Activated CD8-positive, alpha-beta T cell treated with anti-CD3 and anti-CD28 coated beads for 36 hours (primary cell): Measurements from ENCODE around the gene ZNF165. TPM values are rescaled to one million over a fixed set of nuclear protein-coding genes. Genes with fewer than 3 reads are reported as not detected.

ENCODE experiments used
- ATAC-seq: fragments of 200-7000 bp; cut with Tn5 transposase; one replicate; pipeline ENCODE4 v1.10.0; 2021; ENCODE audit warnings: mild to moderate bottlenecking, moderate library complexity
- CTCF ChIA-PET: fragments of 350-600 bp; sonication (Branson Sonifier 250); formaldehyde crosslinking; loops from one replicate; lab custom pipeline; 2021; ENCODE audit warnings: antibody characterized with exemption; lab: Charles Lee
- POLR2A ChIA-PET: fragments of 350-600 bp; sonication (Branson Sonifier 250); formaldehyde crosslinking; loops from one replicate; lab custom pipeline; 2021; ENCODE audit warnings: antibody characterized with exemption; lab: Charles Lee
- DNase-seq: peaks from one replicate; pipeline ENCODE4 v3.0.0-alpha.2; 2020
- H3K27ac Mint-ChIP-seq: one replicate; pipeline ENCODE4 v1.8.0; 2021; ENCODE audit warnings: mild to moderate bottlenecking, mixed read lengths
- H3K27me3 Mint-ChIP-seq: one replicate; pipeline ENCODE4 v1.8.0; 2021; ENCODE audit warnings: mixed read lengths
- H3K36me3 Mint-ChIP-seq: one replicate; pipeline ENCODE4 v1.8.0; 2021; ENCODE audit warnings: low read depth, mixed read lengths
- H3K4me1 Mint-ChIP-seq: one replicate; pipeline ENCODE4 v1.8.0; 2021; ENCODE audit warnings: low read depth, mixed read lengths
- H3K4me3 Mint-ChIP-seq: one replicate; pipeline ENCODE4 v1.8.0; 2021; ENCODE audit warnings: mild to moderate bottlenecking, moderate library complexity, mixed read lengths
- H3K9me3 Mint-ChIP-seq: one replicate; pipeline ENCODE4 v1.8.0; 2021; ENCODE audit warnings: mixed read lengths
- intact Hi-C: fragments of 100-400 bp; cut with micrococcal nuclease; formaldehyde crosslinking; loops from one replicate; pipeline ENCODE4 v1.10.0; 2022
- total RNA-seq, 2 experiments: library from RNA; stranded (reverse); gene quantifications; one replicate each; pipeline ENCODE4 v1.2.3, GENCODE V29; 2021
- TF ChIP-seq, protein P1 (sequence below): fragments of 200-600 bp; IDR thresholded peaks from one replicate; pipeline ENCODE4 v1.8.0; 2022; ENCODE audit warnings: antibody characterized with exemption, mild to moderate bottlenecking

ZNF165 gene
- total RNA-seq, 2 experiments from 2014 or later, result 3.5 to 3.6 TPM

DNA sequence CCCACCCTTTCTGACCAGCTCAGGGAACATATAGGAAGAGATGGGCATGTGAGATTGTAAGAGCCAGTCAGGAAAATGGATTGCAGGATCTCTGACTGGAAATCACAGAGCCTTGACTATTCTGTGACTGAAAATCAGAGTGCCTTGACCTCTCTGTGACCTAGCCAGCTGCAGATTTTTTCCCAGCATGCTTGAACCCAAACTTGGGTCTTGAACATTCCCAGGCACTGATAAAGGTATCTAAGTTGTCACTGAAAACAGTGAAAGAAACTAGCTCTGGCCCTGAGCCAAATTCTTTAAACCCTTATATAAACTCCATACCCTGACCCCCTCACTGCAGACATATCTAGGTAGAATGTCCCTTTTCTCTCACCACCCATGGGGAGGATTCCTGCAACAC is 2.3 kb upstream of the ZNF165 start:
- ChIA-PET POLR2A (no interaction called here), CTCF (no interaction called here)
- TF ChIP-seq, protein P1, sequence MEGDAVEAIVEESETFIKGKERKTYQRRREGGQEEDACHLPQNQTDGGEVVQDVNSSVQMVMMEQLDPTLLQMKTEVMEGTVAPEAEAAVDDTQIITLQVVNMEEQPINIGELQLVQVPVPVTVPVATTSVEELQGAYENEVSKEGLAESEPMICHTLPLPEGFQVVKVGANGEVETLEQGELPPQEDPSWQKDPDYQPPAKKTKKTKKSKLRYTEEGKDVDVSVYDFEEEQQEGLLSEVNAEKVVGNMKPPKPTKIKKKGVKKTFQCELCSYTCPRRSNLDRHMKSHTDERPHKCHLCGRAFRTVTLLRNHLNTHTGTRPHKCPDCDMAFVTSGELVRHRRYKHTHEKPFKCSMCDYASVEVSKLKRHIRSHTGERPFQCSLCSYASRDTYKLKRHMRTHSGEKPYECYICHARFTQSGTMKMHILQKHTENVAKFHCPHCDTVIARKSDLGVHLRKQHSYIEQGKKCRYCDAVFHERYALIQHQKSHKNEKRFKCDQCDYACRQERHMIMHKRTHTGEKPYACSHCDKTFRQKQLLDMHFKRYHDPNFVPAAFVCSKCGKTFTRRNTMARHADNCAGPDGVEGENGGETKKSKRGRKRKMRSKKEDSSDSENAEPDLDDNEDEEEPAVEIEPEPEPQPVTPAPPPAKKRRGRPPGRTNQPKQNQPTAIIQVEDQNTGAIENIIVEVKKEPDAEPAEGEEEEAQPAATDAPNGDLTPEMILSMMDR, result no peak
- H3K4me1 Mint-ChIP-seq, result peaks cover 17% of the 10 kb centered on the region
- H3K27ac Mint-ChIP-seq, result no peak overlapping the region
- DNase-seq (no peak), ATAC-seq (no peak)
- no peaks in the 10 kb centered on the region for H3K9me3 Mint-ChIP-seq
- H3K36me3 Mint-ChIP-seq, result peaks cover 3% of the 10 kb centered on the region
- peaks cover 2% of the 10 kb centered on the region for H3K27me3 Mint-ChIP-seq
- no peak overlapping the region for H3K4me3 Mint-ChIP-seq
- intact Hi-C loops, result no loop called here

DNA sequence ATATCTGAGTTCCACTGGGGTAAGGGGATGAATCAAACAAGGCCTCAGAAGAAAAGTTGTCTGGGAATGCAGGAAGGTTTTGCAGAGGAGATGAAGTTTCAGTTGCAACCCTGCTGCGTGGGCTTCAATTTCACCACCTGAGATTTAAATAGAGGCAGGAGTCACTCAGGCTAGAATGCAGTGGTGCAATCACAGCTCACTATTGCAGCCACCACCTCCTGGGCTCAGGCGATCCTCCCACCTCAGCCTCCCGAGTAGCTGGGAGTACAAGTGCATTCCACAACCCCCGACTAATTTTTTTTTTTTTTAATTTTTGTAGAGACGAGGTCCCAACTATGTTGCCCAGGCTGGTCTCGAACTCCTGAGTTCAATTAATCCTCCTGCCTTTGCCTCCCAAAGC is 1.5 kb upstream of the ZNF165 start:
- ChIA-PET POLR2A (interaction anchor here (0.6 kb wide), 1 partner anchor 67 kb away, joined by 4 read pairs; no protein-coding TSS in a partner anchor), CTCF (no interaction called here)
- no peaks in the 10 kb centered on the region for H3K9me3 Mint-ChIP-seq
- peaks cover 7% of the 10 kb centered on the region for H3K36me3 Mint-ChIP-seq
- H3K27me3 Mint-ChIP-seq, result peaks cover under 1% of the 10 kb centered on the region
- no peak for DNase-seq
- intact Hi-C loops, result no loop called here
- peaks cover 20% of the 10 kb centered on the region for H3K4me1 Mint-ChIP-seq
- TF ChIP-seq, protein P1, result no peak
- no peak for ATAC-seq
- H3K4me3 Mint-ChIP-seq, result peak overlapping the region; percentile 94
- no peak overlapping the region for H3K27ac Mint-ChIP-seq

DNA sequence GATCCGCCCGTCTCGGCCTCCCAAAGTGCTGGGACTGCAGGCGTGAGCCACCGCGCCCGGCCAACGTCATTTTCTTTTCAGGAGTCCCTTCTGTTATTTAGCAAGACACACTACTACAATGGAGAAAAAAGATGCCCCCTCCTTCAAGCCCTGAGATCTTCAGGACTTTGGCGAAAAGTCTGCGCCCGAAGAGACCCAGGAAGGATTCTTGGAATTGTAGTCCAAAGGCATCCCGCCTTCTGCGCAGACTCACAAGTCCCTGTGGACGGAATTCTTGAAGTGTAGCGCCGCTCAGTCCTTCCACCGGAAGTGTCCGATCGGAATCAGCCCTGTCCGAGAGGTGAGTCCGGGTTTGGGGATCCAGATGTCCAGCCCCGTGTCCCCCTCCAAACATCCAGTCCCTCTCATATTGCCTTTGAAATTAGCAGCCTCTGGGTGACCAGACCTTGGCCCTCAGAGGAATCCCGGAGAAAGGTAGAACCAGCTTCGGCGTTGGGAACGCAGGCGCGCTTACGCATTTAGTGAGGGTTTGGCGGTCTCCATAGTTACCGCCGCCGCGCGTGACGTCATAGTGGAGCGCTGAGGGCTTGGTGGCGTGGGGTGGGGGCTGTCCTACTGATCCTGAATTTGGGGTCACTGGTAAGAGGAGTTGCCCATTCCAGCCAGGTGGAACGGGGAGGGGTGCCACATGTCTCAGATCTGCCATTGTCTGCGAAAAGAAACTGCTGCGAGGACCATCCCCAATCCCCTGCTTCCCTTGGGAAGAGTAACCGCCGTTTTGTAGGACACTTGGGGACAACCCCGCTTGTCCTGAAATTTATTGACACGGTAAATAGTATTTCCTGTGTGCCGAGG is 490 bp downstream of the ZNF165 start:
- Mint-ChIP-seq H3K27ac (peak overlapping the region; percentile 97), H3K27me3 (no peaks in the 10 kb centered on the region), H3K4me1 (peaks cover 20% of the 10 kb centered on the region)

DNA sequence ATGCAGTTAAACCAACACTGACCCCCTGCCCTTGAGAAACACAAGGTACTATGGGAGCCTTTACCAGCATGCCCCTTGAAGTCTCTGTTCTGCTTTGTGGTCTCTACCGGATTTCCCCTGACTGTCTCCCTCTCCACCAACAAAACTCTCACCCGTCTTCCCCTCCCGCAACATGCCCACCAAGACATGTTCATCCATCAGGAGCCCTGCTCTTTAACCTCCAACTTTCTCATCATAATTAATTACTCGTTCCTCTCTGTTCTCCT is 1.1 kb downstream of the ZNF165 start:
- CTCF ChIA-PET, result no interaction called here
- peak; percentile 26 for ATAC-seq
- peaks cover 18% of the 10 kb centered on the region for H3K36me3 Mint-ChIP-seq

More for the DNA sequence above, 490 bp downstream of the ZNF165 start:
- ChIA-PET CTCF (no interaction called here), POLR2A (interaction anchor here (1.0 to 1.1 kb wide), 2 partner anchors 8 to 305 kb away, joined by 4 read pairs; no protein-coding TSS in a partner anchor)
- Mint-ChIP-seq H3K4me3 (peak overlapping the region; percentile 94), H3K36me3 (peaks cover 13% of the 10 kb centered on the region), H3K9me3 (no peaks in the 10 kb centered on the region)
- intact Hi-C loops, result no loop called here
- DNase-seq, result peak; percentile 92
- peak; percentile 84 for ATAC-seq
- TF ChIP-seq, protein P1, result no peak

DNA sequence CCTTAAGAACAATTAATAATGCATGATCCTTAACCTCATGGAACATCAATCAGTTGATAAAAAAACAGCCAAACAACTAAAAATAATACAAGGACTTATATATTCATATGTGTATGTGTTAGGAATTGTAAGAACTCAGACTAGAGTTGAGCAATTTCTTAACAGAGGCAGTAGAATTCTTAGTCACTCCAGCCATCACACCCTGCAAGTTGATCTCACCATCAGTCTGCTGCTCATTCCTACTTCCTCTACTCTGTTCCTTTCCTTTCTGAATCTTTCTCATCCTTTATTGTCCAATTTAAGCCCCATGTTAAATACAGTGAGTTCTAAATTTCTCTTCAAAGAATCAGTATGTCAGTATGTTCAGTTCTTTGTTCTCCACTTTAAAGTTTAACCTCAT is 2.6 kb downstream of the ZNF165 start:
- Mint-ChIP-seq H3K9me3 (peaks cover 5% of the 10 kb centered on the region), H3K4me1 (peaks cover 20% of the 10 kb centered on the region), H3K27me3 (no peaks in the 10 kb centered on the region), H3K27ac (no peak overlapping the region), H3K36me3 (peaks cover 27% of the 10 kb centered on the region), H3K4me3 (no peak overlapping the region)
- ChIA-PET POLR2A (no interaction called here), CTCF (no interaction called here)
- intact Hi-C loops, result no loop called here
- no peak for DNase-seq
- ATAC-seq, result no peak
- TF ChIP-seq, protein P1, result no peak

More for the DNA sequence above, 1.1 kb downstream of the ZNF165 start:
- no peaks in the 10 kb centered on the region for H3K27me3 Mint-ChIP-seq
- intact Hi-C loops, result no loop called here
- DNase-seq, result peak; percentile 26
- peak overlapping the region; percentile 97 for H3K27ac Mint-ChIP-seq
- POLR2A ChIA-PET, result interaction anchor here (1.0 kb wide), 1 partner anchor 8 kb away, joined by 4 read pairs; no protein-coding TSS in a partner anchor
- TF ChIP-seq, protein P1, result no peak
- H3K4me3 Mint-ChIP-seq, result peak overlapping the region; percentile 94
- no peaks in the 10 kb centered on the region for H3K9me3 Mint-ChIP-seq
- peaks cover 20% of the 10 kb centered on the region for H3K4me1 Mint-ChIP-seq
